Measurements from ENCODE around the gene RAD51B. TPM values are rescaled to one million over a fixed set of nuclear protein-coding genes. Genes with fewer than 3 reads are reported as not detected.

Gene RAD51B
- total and polyA plus RNA-seq, 2 of the 13 experiments (the other 11 are each of a cell fraction or from before 2014, with no cell fraction given) = 7.0 to 9.5 TPM

- TF ChIP-seq ZHX2 (IDR thresholded peaks at IDR 0.05; ENCODE audit: low read depth) = no peak
- no peak for TF ChIP-seq ZHX2 (CRISPR knock-in tag; IDR thresholded peaks at IDR 0.05; ENCODE audit: borderline replicate concordance)
Observed at GRCh38 chr14:68760761-68761160, 941.2 kb downstream of the RAD51B start (continued).

- in situ Hi-C loops (cut with HindIII; ENCODE audit: extremely low pct_ligation_motif_present, low pct_unique_long_range_greater_than_20kb) (no loop called here), intact Hi-C loops (cut with micrococcal nuclease; ENCODE audit: unreplicated experiment) (no loop called here)
- BruUV-seq (replicated peaks) = no TSS peak
- H3K9ac ChIP-seq (ENCODE audit: insufficient read depth, low read depth, low read length) = no peak overlapping the region
- no peak overlapping the region for H3K4me2 ChIP-seq (ENCODE audit: low read depth, low read length)
- H3K4me1 ChIP-seq (ENCODE audit: insufficient read depth, low read length) = peaks cover 87% of the 10 kb centered on the region
- ATAC-seq (no peak), DNase-seq (ENCODE audit: low spot score) (no peak), FAIRE-seq (no peak)
- ChIA-PET CTCF (ENCODE audit: low intra/inter-chr PET ratio, low total read pairs) (no interaction called here), POLR2A (no interaction called here)
- no peaks in the 10 kb centered on the region for H3K27me3 ChIP-seq (ENCODE audit: control insufficient read depth in 1 of 2, insufficient read depth in 2 of 2, low read length in 2 of 2)
- no peak overlapping the region for H2AFZ ChIP-seq (ENCODE audit: low read length)
- no peaks in the 10 kb centered on the region for H3K9me3 ChIP-seq (ENCODE audit: low read length)
- TF ChIP-seq ZNF354B (CRISPR knock-in tag; IDR thresholded peaks at IDR 0.05) (no peak), E2F2 (CRISPR knock-in tag; IDR thresholded peaks at IDR 0.05; ENCODE audit: borderline replicate concordance) (no peak), FOXM1 (CRISPR knock-in tag; IDR thresholded peaks at IDR 0.05) (no peak)
- H3K27ac ChIP-seq (ENCODE audit: extremely low read length, insufficient read depth, low read length) = no peak overlapping the region
- no peaks in the 10 kb centered on the region for H3K79me2 ChIP-seq (ENCODE audit: insufficient read depth, low read length)
- no CpG with 5 or more reads among the region's 1 CpG for WGBS (ENCODE audit: low lambda C conversion rate)
- no peaks in the 10 kb centered on the region for H4K20me1 ChIP-seq (ENCODE audit: insufficient read depth, low read length)
- no peaks in the 10 kb centered on the region for H3K36me3 ChIP-seq (replicated peaks in 1 of 2; ENCODE audit: control insufficient read depth in 1 of 2, insufficient read depth in 2 of 2, low read length in 2 of 2)
- no peak overlapping the region for H3K4me3 ChIP-seq (replicated peaks in 1 of 3; ENCODE audit: insufficient read depth in 1 of 3, low read depth in 2 of 3, low read length in 3 of 3)
Observed at GRCh38 chr14:68761391-68761790, 941.8 kb downstream of the RAD51B start.

Measured in HepG2 (cell line).